Measurements from ENCODE around the gene POU2AF2.

GRCh38 chr11:111310088-111310487 is 64.6 kb downstream of the POU2AF2 start:
- TF ChIP-seq CTCF (IDR thresholded peaks at IDR 0.05) (no peak), POLR2A (IDR thresholded peaks at IDR 0.05) (no peak)

All from testis (tissue), 2 donors.